WI38 (cell line): ENCODE data around the gene SH3YL1.

Experiments
- H3K4me3 ChIP-seq: 2 replicates; pipeline ENCODE4 v1.5.1; 2011; ENCODE audit warnings: low read depth, mild to moderate bottlenecking, control low read depth, low read length
- CTCF ChIP-seq: IDR thresholded peaks from 2 replicates; pipeline ENCODE4 v1.5.1; 2012; ENCODE audit warnings: low read depth, mild to moderate bottlenecking, control low read depth, low read length

SH3YL1 gene

GRCh38 chr2:274503-274902, 10.7 kb upstream of the SH3YL1 start:
- H3K4me3 ChIP-seq: no peak overlapping the region
- TF ChIP-seq CTCF: no peak

GRCh38 chr2:273333-273732, 9.5 kb upstream of the SH3YL1 start:
- no peak overlapping the region for H3K4me3 ChIP-seq
- no peak for TF ChIP-seq CTCF

- no peak for TF ChIP-seq CTCF
- H3K4me3 ChIP-seq: no peak overlapping the region
These were observed 8.1 kb upstream of the SH3YL1 start for GRCh38 chr2:271917-272316.

- no peak overlapping the region for H3K4me3 ChIP-seq
- TF ChIP-seq CTCF: no peak
These were observed 7.0 kb upstream of the SH3YL1 start for GRCh38 chr2:270861-271260.

GRCh38 chr2:269356-270030, 5.7 kb upstream of the SH3YL1 start:
- TF ChIP-seq CTCF: no peak
- no peak overlapping the region for H3K4me3 ChIP-seq

- H3K4me3 ChIP-seq: no peak overlapping the region
- no peak for TF ChIP-seq CTCF
These were observed 4.5 kb upstream of the SH3YL1 start for GRCh38 chr2:268323-268722.

GRCh38 chr2:264493-265468, 949 bp upstream of the SH3YL1 start, which contains the start of gene ACP1:
Gene ACP1, plus strand, starts transcription at chr2:264947. Its CDS starts 18 bp downstream, at chr2:264965.
- no peak for TF ChIP-seq CTCF
- H3K4me3 ChIP-seq: peak within 1 kb of the TSS; percentile 92
